Stimulated activated CD4-positive, alpha-beta T cell treated with anti-CD3 and anti-CD28 coated beads, Interleukin-2, amount 100 ng/mL, for 4 hours (primary cell): Measurements from ENCODE around the gene CXXC5.
"Not testable (repeated sequence)": the region's sequence is repeated elsewhere in the genome, so short reads cannot be mapped to it uniquely, and the experiment has no call there.

Experiments used
- DNase-seq: peaks from one replicate; pipeline ENCODE4 v3.0.0-alpha.2; 2020; ENCODE audit warnings: low read depth

Gene CXXC5

DNA sequence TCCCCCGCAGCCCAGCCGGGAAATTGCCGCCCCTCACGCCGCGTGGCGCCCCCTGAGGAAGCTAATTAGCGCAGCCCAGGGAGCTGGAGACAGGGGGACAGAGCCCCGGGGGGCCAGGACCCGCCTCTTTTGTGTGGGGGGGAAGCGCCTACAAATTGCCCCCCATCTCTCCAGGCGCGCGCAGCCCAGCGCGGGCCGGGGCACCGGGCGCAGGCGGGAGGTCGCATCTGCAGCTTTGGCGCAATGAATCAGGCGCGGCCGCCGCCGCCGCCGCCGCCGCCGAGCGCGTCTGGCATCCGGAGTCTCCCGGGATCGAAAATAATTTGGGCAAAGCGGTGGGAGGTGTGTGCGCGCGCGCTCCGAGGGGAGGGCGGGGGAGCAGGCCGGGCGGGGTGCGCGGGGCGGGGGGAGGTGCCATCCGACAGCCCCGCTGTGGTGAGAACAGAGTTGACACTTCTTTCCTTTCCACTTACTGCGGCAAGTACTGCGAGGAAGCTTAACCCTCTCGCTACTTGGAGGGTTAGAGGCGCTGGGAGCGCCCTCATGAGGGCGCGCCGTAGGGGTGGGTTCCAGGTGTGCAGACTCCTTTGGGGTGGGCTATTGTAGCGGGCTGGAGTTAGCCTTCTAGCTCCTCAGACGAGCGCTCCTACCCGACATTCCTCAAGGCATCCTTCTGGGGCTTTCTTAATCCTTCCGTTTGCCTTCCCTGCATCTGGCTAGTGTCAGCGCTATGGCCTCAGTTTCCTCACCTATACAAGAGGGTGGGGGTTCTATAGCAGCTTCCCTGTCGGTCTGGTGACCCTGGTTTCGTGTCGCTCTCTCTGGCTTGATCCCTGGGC is 63.1 kb downstream of the CXXC5 start:
- DNase-seq = peak; percentile 52

DNA sequence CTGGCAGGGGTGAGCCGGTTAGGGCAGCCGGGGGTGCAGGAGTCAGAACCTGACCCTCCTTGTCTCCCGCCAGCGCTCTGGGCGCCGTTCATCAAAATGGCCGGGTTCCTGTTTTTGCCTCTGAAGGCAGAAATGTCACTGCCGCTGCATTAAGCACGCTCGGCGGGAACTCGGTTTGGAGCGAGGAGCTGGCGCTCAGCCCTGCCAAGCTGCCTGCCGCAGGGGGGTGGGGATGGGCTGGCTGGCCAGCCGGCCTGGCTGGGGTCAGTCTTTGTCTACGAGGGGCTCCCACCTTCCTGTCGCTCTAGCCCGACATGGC is 63.7 kb downstream of the CXXC5 start:
- no peak for DNase-seq

DNA sequence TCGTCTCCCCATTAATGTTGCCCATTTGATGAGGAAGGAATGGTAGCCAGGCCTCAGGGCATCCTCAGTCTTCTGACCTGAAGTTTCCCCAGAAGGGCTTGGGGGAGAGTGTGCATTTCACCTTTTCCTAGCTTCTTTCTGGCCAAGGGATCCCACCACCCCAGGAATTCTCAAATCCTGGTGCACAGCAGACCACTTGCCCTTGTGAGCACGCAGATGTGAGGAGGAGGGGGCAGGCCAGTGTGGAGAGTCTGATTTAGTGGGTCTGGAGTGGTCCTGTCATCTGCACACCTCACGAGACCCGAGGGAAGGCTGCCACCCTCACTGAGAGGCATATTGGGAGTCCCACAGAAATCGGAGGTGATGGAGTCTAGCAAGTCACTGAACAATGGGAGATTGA is 64.3 kb downstream of the CXXC5 start:
- DNase-seq = no peak

DNA sequence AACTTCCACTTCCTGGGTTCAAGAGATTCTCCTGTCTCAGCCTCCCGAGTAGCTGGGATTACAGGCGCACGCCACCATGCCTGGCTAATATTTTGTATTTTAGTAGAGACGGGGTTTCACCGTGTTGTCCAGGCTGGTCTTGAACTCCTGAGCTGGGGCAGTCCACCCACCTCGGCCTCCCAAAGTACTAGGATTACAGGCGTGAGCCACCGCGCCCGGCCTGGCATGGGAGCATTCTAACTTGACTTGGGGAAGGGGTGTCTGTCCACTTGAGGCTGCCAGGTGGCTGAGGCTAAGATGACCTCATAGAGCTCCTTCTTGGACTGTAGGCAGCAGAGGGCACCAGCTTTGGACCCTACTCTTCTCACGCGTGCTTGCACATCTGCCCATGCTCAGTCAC is 65.7 kb downstream of the CXXC5 start:
- DNase-seq = not testable (repeated sequence)

DNA sequence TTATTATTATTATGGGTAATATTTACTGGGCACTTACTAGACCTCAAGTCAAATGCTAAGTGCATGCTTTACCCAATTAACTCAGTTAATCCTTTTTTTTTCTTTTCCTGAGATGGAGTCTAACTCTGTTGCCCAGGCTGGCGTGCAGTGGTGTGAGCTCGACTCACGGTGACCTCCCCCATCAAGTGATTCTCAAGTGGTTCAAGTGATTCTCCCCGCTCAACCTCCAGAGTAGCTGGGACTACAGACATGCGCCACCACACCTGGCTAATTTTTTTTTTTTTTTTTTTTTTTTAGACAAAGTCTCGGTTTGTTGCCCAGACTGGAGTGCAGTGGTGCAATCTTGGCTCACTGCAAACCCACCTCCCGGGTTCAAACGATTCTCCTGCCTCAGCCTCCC is 69.1 kb downstream of the CXXC5 start:
- DNase-seq = no peak

DNA sequence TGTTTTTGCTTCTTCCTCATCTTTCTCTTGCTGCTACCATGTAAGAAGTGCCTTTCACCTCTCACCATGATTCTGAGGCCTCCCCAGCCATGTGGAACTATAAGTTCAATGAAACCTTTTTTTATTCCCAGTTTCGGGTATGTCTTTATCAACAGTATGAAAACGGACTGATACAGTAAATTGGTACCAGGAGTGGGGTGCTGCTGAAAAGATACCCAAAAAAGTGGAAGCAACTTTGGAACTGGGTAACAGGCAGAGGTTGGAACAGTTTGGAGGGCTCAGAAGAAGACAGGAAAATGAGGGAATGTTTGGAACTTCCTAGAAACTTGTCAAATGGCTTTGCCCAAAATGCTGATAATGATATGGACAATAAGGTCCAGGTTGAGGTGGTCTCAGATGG is 70.3 kb downstream of the CXXC5 start:
- not testable (repeated sequence) for DNase-seq

DNA sequence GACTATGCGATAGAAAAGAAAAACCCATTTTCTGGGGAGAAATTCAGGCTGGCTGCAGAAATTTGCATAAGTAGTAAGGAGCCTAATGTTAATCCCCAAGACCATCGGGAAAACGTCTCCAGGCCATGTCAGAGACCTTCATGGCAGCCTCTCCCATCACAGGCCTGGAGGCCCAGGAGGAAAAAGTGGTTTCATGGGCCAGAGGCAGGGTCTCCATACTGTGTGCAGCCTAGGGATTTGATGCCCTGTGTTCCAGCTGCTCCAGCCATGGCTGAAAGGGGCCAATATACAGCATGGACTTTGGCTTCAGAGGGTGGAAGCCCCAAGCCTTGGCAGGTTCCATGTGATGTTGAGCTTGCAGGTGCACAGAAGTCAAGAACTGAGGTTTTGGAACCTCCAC is 71.8 kb downstream of the CXXC5 start:
- not testable (repeated sequence) for DNase-seq

DNA sequence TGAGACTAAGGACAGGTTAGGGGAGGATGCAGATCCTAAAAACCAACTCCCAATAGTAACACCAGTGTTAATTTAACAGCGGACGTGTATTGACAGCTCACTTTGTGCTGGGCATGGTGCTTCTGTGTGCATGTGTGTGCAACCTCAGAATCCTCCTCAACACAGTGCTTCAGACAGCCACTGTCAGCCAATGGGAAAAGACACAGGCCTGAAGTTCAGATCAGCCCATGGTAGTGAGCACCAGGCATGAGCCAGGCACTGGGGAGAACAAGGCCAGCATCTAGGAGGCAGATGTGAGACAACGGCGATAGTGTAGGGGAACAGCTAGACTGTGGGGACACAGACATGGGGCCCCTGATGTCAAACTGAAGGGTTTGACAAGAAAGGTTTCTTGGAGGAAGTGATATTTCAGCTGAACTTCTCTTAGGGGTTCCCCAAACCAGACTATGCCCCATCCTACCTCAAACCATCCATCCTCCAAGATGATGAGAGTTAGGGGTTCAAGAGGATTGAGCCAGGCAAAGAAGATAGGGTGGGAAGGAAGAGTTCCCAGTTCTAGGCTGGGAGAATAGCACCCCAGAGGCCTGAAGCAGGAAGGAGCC is 75.9 kb downstream of the CXXC5 start:
- DNase-seq = no peak

DNA sequence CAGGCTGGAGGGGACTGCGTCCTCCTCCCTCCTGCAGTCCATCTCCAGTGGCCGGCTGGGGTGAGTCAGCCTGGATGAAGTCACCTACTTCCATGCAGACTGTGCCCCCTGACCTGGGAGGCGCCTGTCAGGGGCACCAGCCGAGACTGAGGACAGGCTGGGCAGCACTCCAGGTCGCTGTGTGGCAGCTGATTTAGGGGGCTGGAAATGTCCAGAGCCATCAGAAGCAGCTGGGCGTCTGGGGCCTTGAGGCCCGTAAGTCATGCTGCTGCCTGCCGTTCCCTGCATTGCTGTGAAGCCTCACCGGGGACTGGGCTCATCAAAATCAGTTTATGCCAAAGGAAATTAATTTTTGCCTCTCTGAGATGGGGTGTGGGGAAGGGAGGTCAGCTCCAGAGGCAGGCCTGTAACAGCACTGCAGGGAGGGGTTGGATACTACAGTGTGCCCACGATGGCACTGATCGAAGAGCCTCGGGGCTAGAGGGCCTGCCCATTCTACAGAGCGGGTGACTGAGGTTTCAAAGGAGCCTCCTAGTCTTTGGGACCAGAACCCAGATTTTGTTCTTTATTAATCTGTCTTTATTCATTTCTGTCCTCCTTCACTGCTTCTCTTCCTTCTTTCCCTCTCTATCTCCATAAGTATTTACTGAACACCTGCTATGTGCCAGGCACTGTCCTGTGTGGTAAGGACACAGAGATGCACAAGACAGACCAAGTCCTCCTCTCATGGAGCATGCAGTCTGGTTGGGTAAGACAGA is 77.1 kb downstream of the CXXC5 start:
- DNase-seq = no peak

DNA sequence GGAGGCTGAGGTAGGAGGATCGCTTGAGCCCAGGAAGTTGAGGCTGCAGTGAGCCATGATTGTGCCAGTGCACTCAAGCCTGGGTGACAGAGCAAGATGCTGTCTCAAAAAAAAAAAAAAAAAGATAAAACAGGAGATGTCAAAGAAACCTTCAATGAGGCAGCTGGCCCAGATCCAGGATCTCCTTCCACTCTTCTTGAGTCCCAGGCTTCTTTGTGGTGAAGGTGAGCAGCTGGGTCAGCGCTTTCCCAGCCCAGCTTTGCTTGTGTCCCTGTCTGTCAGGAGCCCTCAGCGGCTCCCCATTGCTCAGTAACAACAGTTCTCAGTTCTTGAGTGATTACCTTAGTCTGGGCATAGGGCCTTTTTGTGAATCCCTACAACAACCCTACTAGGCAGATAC is 78.1 kb downstream of the CXXC5 start:
- DNase-seq = no peak

DNA sequence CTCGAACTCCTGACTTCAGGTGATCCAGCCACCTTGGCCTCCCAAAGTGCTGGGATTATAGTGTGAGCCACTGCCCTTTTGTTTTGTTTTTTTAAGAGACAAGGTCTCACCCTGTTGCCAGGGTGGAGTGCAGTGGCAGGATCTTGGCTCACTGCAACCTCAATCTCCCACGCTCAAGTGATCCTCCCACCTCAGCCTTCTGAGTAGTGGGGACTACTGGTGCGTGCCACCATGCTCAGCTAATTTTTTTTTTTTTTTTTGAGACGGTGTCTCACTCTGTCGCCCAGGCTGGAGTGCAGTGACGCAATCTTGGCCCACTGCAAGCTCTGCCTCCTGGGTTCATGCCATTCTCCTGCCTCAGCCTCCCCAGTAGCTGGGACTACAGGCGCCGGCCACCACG is 79.5 kb downstream of the CXXC5 start:
- not testable (repeated sequence) for DNase-seq

DNA sequence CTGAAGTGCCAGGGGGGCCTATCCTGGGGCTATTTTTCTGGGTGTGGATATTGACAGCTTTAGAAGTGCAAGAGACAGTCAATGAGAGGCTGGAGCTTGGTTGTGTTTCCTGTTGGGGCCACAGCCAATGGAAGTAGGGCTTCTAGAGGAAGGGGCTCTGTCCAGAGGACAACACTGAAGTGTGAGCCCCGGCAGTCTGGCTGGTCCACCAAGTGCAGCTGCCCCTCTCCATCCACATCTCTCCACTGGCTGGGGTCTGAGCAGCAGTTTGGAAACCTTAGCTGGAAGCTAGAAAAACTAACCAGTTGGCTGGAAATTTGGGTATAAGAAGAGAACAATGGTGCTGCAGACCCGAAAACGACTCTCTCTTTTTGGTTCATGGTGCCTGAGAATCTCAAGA is 83.1 kb downstream of the CXXC5 start:
- no peak for DNase-seq

DNA sequence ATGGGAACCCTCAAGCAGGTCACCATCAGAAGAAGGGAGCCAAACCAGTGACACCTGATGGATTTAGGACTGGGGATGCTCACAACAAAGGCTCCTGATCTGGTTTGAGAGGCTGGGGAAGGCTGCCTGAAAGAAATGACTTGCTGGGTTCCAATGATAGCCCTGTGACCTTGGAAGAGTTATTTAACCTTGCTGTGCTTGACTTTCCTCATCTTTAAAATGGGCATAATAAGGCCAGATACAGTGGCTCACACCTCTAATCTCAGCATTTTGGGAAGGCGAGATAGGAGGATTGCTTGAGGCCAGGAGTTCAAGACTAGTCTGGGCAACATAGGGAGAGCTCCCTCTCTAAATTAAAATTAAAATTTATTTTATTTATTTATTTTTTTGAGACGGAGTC is 83.9 kb downstream of the CXXC5 start:
- no peak for DNase-seq

DNA sequence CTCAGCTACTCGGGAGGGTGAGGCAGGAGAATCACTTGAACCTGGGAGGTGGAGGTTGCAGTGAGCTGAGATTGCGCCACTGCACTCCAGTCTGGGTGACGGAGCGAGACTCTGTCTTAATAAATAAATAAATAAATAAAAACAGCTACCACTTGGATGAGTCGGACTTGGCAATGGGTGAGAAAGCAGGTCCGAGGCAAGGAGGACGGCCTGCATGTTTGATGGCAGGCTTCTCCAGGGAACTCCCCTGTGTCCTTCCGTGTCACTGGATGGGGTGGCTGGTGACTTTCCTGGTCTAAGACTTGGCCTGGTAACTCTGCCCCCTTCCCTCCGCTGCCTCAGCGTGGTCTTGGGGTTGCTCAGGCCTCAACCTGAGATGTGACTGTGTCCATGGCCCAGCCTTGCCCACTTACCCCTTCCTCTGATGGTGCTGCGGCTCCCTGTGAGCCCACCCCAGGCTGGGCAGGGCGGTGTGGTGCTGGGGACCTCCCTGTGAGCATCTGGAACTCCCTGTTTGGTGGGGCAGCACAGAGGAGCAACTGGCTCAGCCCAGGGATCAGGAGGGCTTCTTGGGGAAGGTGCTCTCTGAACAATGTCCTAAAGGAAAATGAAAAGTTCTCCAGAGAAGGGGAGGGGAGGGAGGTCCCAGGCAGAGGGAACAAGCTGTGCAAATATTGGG is 85.0 kb downstream of the CXXC5 start:
- no peak for DNase-seq
